Measurements from ENCODE around the gene NKD2.

DNA sequence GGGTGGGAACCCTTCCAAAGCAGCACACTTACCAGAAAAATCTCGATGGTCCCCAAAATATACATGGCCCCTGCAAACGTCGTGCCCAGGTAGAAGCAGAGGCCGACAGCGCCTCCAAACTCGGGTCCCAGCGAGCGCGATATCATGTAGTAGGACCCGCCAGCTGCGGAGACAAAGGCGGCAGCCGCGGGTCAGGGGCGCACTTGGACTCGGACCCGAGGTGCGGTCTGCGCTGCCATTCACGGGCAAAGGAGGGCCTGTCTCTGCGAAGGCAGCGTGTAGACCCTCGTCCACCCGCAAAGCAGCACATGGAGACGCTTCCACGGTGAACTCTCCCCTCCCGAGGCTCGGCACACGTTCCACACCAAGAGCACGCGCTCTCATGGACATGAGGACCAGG, 78.3 kb downstream of the NKD2 start:
- TF ChIP-seq, protein P1, sequence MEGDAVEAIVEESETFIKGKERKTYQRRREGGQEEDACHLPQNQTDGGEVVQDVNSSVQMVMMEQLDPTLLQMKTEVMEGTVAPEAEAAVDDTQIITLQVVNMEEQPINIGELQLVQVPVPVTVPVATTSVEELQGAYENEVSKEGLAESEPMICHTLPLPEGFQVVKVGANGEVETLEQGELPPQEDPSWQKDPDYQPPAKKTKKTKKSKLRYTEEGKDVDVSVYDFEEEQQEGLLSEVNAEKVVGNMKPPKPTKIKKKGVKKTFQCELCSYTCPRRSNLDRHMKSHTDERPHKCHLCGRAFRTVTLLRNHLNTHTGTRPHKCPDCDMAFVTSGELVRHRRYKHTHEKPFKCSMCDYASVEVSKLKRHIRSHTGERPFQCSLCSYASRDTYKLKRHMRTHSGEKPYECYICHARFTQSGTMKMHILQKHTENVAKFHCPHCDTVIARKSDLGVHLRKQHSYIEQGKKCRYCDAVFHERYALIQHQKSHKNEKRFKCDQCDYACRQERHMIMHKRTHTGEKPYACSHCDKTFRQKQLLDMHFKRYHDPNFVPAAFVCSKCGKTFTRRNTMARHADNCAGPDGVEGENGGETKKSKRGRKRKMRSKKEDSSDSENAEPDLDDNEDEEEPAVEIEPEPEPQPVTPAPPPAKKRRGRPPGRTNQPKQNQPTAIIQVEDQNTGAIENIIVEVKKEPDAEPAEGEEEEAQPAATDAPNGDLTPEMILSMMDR (IDR thresholded peaks at IDR 0.05): no peak
- no peak for TF ChIP-seq POLR2A (IDR thresholded peaks at IDR 0.05)

All from testis (tissue), 2 donors.